Gastrocnemius medialis (tissue), 4 donors: ENCODE measurements around the gene HMCN1.

Experiments
- CTCF ChIP-seq, 5 experiments: fragments of 450-650 bp in 3 of 5; fragments of 200-600 bp in 2 of 5; sonication (generic) in 2 of 5; IDR thresholded peaks in 4 of 5; conservative IDR thresholded peaks in 1 of 5; 1 replicate in 4 of 5; 2 replicates in 1 of 5; pipeline ENCODE4 v1.5.1; 2016 to 2019; ENCODE audit warnings: antibody characterized with exemption in 5 of 5, mild to moderate bottlenecking in 3 of 5, moderate library complexity in 3 of 5
- POLR2A ChIP-seq, 2 donors: fragments of 450-650 bp; IDR thresholded peaks; one replicate each; pipeline ENCODE4 v1.6.1; 2017; ENCODE audit warnings: antibody characterized with exemption in 2 of 2, mild to moderate bottlenecking in 2 of 2, moderate library complexity in 2 of 2

GRCh38 chr1:185741551-185741950 is 7.4 kb downstream of the HMCN1 start:
- TF ChIP-seq CTCF (IDR thresholded peaks at IDR 0.05 in 4 of 5, conservative IDR thresholded peaks at IDR 0.05 in 1 of 5) (no peak), POLR2A (IDR thresholded peaks at IDR 0.05) (no peak)
